ENCODE data around the gene UBE3D. TPM values are rescaled to one million over a fixed set of nuclear protein-coding genes. Genes with fewer than 3 reads are reported as not detected.
"Not testable (repeated sequence)": the region's sequence is repeated elsewhere in the genome, so short reads cannot be mapped to it uniquely, and the experiment has no call there.

The UBE3D gene
- total and polyA plus RNA-seq, 2 donors (not counting 1 experiment from before 2014, with no cell fraction given): 3.3 to 11.5 TPM

GRCh38 chr6:82891503-82891902 lies 174.1 kb downstream of the UBE3D start:
- H3K79me2 ChIP-seq (ENCODE audit: control insufficient read depth, insufficient read depth, low read length); intact Hi-C loops (cut with micrococcal nuclease); ATAC-seq (ENCODE audit: low read depth); H3K27ac ChIP-seq (ENCODE audit: low read length in 2 of 2); DNase-seq; POLR2A ChIA-PET; H3K4me1 ChIP-seq (ENCODE audit: control insufficient read depth in 2 of 2, insufficient read depth in 2 of 2, low read length in 2 of 2); H4K20me1 ChIP-seq (ENCODE audit: control insufficient read depth, insufficient read depth, low read length, poor library complexity, severe bottlenecking); H3K27me3 ChIP-seq (replicated peaks in 1 of 4; ENCODE audit: control extremely low read depth in 1 of 4, control insufficient read depth in 3 of 4, insufficient read depth in 4 of 4, low read length in 3 of 4); H3K4me3 ChIP-seq (ENCODE audit: control extremely low read depth in 1 of 5, extremely low read depth in 1 of 5, insufficient read depth in 1 of 5, low read depth in 2 of 5, low read length in 4 of 5); CTCF ChIA-PET; H3K9me3 ChIP-seq (ENCODE audit: control extremely low read depth in 1 of 3, control insufficient read depth in 2 of 3, insufficient read depth in 1 of 3, low read length in 2 of 3); H2AFZ ChIP-seq (ENCODE audit: insufficient read depth, low read depth, low read length, poor library complexity, severe bottlenecking); H3K4me3 Mint-ChIP-seq; H3K9ac ChIP-seq (ENCODE audit: low read length); H3K36me3 ChIP-seq (replicated peaks in 1 of 2; ENCODE audit: control extremely low read depth in 1 of 2, control insufficient read depth in 1 of 2, extremely low read depth in 1 of 2, insufficient read depth in 2 of 2, low read length in 1 of 2); H3K9me3 Mint-ChIP-seq (ENCODE audit: insufficient read depth); H3K4me1 Mint-ChIP-seq; H3K4me2 ChIP-seq (replicated peaks; ENCODE audit: low read depth, low read length, poor library complexity, severe bottlenecking); H3K27ac Mint-ChIP-seq; H3K27me3 Mint-ChIP-seq: not testable (repeated sequence)
- 100% methylated on average over 1 of the region's 3 CpGs for WGBS (ENCODE audit: insufficient coverage)

- no peak for ATAC-seq (ENCODE audit: low read depth)
These were observed 174.6 kb downstream of the UBE3D start for GRCh38 chr6:82891076-82891475.

More at GRCh38 chr6:82891076-82891475, 174.6 kb downstream of the UBE3D start:
- no peak overlapping the region for H3K27ac ChIP-seq (ENCODE audit: low read length in 2 of 2)
- no peaks in the 10 kb centered on the region for H4K20me1 ChIP-seq (ENCODE audit: control insufficient read depth, insufficient read depth, low read length, poor library complexity, severe bottlenecking)
- DNase-seq: no peak
- ChIA-PET POLR2A (no interaction called here), CTCF (no interaction called here)
- no peaks in the 10 kb centered on the region for H3K27me3 ChIP-seq (replicated peaks in 1 of 4; ENCODE audit: control extremely low read depth in 1 of 4, control insufficient read depth in 3 of 4, insufficient read depth in 4 of 4, low read length in 3 of 4)
- no peak overlapping the region for H3K4me3 Mint-ChIP-seq
- no peak overlapping the region for H3K4me3 ChIP-seq (ENCODE audit: control extremely low read depth in 1 of 5, extremely low read depth in 1 of 5, insufficient read depth in 1 of 5, low read depth in 2 of 5, low read length in 4 of 5)
- H3K27me3 Mint-ChIP-seq: no peaks in the 10 kb centered on the region
- H3K4me1 Mint-ChIP-seq: no peaks in the 10 kb centered on the region
- no peak overlapping the region for H3K4me2 ChIP-seq (replicated peaks; ENCODE audit: low read depth, low read length, poor library complexity, severe bottlenecking)
- H2AFZ ChIP-seq (ENCODE audit: insufficient read depth, low read depth, low read length, poor library complexity, severe bottlenecking): no peak overlapping the region
- intact Hi-C loops (cut with micrococcal nuclease): no loop called here
- H3K4me1 ChIP-seq (ENCODE audit: control insufficient read depth in 2 of 2, insufficient read depth in 2 of 2, low read length in 2 of 2): no peaks in the 10 kb centered on the region
- no peak for TF ChIP-seq EZH2 (IDR thresholded peaks at IDR 0.05; ENCODE audit: borderline replicate concordance, insufficient read depth, low read depth, low read length, poor library complexity, severe bottlenecking)
- H3K9me3 ChIP-seq (ENCODE audit: control extremely low read depth in 1 of 3, control insufficient read depth in 2 of 3, insufficient read depth in 1 of 3, low read length in 2 of 3): no peaks in the 10 kb centered on the region
- no peaks in the 10 kb centered on the region for H3K36me3 ChIP-seq (replicated peaks in 1 of 2; ENCODE audit: control extremely low read depth in 1 of 2, control insufficient read depth in 1 of 2, extremely low read depth in 1 of 2, insufficient read depth in 2 of 2, low read length in 1 of 2)
- H3K27ac Mint-ChIP-seq: no peak overlapping the region
- no peak overlapping the region for H3K9ac ChIP-seq (ENCODE audit: low read length)
- H3K79me2 ChIP-seq (ENCODE audit: control insufficient read depth, insufficient read depth, low read length): no peaks in the 10 kb centered on the region
- no peaks in the 10 kb centered on the region for H3K9me3 Mint-ChIP-seq (ENCODE audit: insufficient read depth)

Data from B cell (primary cell).